Upper lobe of right lung (tissue), 1 donor: ENCODE data around the gene SSR4. TPM values are rescaled to one million over a fixed set of nuclear protein-coding genes. Genes with fewer than 3 reads are reported as not detected.

Experiments
- ATAC-seq: fragments of 200-7000 bp; cut with Tn5 transposase; one replicate; pipeline ENCODE4 v1.9.1; 2020; ENCODE audit warnings: mild to moderate bottlenecking, moderate library complexity
- DNase-seq: peaks from one replicate; pipeline ENCODE4 v3.0.0-alpha.2; 2020
- H3K27ac ChIP-seq: fragments of 200-600 bp; one replicate; pipeline ENCODE4 v1.8.0; 2022
- H3K27me3 ChIP-seq: fragments of 200-600 bp; one replicate; pipeline ENCODE4 v1.8.0; 2022; ENCODE audit warnings: mild to moderate bottlenecking
- H3K36me3 ChIP-seq: fragments of 200-600 bp; one replicate; pipeline ENCODE4 v1.8.0; 2022
- H3K4me1 ChIP-seq: fragments of 200-600 bp; one replicate; pipeline ENCODE4 v1.8.0; 2022
- H3K4me3 ChIP-seq: fragments of 200-600 bp; one replicate; pipeline ENCODE4 v1.8.0; 2022; ENCODE audit warnings: mild to moderate bottlenecking
- H3K9me3 ChIP-seq: fragments of 200-600 bp; one replicate; pipeline ENCODE4 v1.8.0; 2022
- intact Hi-C: fragments of 100-400 bp; cut with DNase I; formaldehyde crosslinking; loops from one replicate; pipeline ENCODE4 v1.11.0; 2022
- total RNA-seq: library from RNA; stranded (reverse); fragmentation: NEBNext Ultra II Directional; extraction: Animal tissue kit (Norgen Biotek cat#: 25700); gene quantifications from one replicate; pipeline ENCODE4 v1.2.1, GENCODE V29; 2021
- TF ChIP-seq, protein P1 (sequence below): fragments of 200-600 bp; IDR thresholded peaks from one replicate; pipeline ENCODE4 v1.8.0; 2022; ENCODE audit warnings: antibody characterized with exemption
- donor health status: DM: no; HTN: yes; CAD: no; lungs with severe emphysema.

SSR4 gene
- total RNA-seq, 1 donor from 2014 or later: 204 TPM

DNA sequence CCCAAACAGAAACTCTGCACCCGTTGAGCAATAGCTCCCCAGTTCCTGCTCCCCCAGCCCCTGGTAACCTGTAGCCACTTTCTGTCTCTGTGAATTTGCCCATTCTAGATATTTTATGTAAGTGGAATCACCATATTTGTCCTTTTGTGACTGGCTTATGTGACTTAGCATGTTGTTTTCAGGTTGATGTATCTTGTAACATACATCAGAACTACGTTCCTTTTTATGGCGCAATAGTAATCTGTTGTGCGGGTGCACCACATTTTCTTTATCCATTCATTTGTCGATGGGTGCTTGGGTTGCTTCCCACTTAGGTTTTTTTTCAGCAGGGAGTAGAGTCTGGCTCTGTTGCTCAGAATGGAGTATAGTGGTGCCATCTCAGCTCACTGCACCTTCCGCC lies 42.5 kb downstream of the SSR4 start:
- TF ChIP-seq, protein P1, sequence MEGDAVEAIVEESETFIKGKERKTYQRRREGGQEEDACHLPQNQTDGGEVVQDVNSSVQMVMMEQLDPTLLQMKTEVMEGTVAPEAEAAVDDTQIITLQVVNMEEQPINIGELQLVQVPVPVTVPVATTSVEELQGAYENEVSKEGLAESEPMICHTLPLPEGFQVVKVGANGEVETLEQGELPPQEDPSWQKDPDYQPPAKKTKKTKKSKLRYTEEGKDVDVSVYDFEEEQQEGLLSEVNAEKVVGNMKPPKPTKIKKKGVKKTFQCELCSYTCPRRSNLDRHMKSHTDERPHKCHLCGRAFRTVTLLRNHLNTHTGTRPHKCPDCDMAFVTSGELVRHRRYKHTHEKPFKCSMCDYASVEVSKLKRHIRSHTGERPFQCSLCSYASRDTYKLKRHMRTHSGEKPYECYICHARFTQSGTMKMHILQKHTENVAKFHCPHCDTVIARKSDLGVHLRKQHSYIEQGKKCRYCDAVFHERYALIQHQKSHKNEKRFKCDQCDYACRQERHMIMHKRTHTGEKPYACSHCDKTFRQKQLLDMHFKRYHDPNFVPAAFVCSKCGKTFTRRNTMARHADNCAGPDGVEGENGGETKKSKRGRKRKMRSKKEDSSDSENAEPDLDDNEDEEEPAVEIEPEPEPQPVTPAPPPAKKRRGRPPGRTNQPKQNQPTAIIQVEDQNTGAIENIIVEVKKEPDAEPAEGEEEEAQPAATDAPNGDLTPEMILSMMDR: no peak
- intact Hi-C loops: no loop called here
- DNase-seq (no peak), ATAC-seq (no peak)
- H3K27me3 ChIP-seq: no peaks in the 10 kb centered on the region
- H3K4me3 ChIP-seq: no peak overlapping the region
- no peak overlapping the region for H3K27ac ChIP-seq
- H3K9me3 ChIP-seq: no peaks in the 10 kb centered on the region
- H3K36me3 ChIP-seq: no peaks in the 10 kb centered on the region
- no peaks in the 10 kb centered on the region for H3K4me1 ChIP-seq

DNA sequence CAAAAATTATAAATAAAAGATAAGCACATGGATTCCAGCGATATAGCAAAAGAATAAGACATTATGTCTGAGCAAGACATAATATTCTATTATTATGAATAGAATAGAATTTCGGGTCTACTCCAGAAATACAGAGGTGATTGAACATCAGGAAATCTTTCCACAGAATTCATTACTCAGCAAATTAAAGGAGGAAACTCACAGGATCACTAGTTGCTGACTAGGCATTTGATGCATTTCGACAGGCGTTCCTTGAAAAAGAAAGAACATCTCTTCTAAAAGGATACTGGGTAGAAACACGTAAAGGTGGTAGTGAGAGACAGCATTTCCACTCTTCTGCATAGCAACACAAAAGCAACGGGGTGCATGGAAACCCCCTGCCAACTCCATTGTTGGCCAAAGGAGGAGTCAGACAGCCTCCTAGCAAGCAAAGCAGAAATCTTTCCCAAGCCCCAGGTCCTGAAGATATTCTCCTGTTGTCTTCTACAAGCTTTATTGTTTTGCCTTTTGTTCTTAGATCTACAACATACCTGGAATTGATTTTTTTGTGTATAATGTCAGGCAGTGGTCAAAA lies 50.1 kb downstream of the SSR4 start:
- DNase-seq (no peak), ATAC-seq (no peak)
- no peaks in the 10 kb centered on the region for H3K27me3 ChIP-seq
- no peaks in the 10 kb centered on the region for H3K9me3 ChIP-seq
- H3K4me1 ChIP-seq: no peaks in the 10 kb centered on the region
- intact Hi-C loops: no loop called here
- no peak overlapping the region for H3K4me3 ChIP-seq
- no peak overlapping the region for H3K27ac ChIP-seq
- H3K36me3 ChIP-seq: no peaks in the 10 kb centered on the region
- TF ChIP-seq, protein P1: no peak

DNA sequence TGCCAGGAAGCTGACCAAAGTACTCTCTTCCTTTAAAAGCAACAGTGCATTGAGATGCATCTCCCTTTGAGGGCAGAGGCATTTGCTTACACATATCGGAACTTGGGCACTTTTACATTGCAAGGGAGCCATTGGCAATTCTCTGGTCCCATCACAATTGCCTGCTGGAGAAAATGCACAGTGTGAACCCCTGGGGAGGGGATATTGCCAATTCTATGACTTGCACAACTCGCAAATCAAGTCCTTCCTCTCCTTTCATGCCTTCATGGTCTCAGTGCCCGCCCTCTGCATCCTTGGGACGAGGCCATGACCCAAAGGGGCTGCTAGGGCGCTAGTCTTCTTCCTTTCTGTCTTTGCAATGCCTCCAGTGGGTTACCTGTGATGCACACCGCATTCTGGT lies 50.7 kb downstream of the SSR4 start:
- ATAC-seq: no peak
- Histone ChIP-seq H3K36me3 (no peaks in the 10 kb centered on the region), H3K9me3 (no peaks in the 10 kb centered on the region), H3K27me3 (no peaks in the 10 kb centered on the region), H3K4me1 (no peaks in the 10 kb centered on the region), H3K4me3 (no peak overlapping the region), H3K27ac (no peak overlapping the region)
- intact Hi-C loops: no loop called here
- TF ChIP-seq, protein P1: no peak
- DNase-seq: no peak

DNA sequence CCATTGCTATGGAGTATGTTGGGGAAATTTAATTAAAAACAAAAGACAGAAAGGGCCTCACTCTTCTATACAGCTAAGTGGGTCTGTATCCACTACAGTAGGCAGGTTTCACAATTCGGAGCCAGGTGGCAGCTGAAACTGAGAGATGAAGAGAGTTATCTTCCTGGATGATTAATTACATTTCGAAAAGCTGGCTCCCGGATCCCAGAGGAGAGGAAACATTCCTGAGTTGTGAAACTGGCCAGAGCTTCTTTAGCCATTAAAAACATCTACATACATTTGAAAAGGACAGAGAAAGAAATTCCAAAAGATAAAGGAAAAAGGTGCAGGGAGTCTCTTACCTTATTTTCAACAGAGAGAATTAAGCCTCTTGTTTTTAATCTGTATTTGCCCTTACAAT lies 51.4 kb downstream of the SSR4 start:
- ATAC-seq (no peak), DNase-seq (no peak)
- intact Hi-C loops: no loop called here
- Histone ChIP-seq H3K4me3 (no peak overlapping the region), H3K36me3 (no peaks in the 10 kb centered on the region), H3K27me3 (no peaks in the 10 kb centered on the region), H3K4me1 (no peaks in the 10 kb centered on the region), H3K27ac (no peak overlapping the region), H3K9me3 (no peaks in the 10 kb centered on the region)
- TF ChIP-seq, protein P1: no peak

Other genes with a start within 250 kb of the SSR4 start
- gene CCNQ, start 195.5 kb upstream of the SSR4 start, total RNA-seq: 18.9 TPM
- gene DUSP9, start 147.5 kb upstream of the SSR4 start, total RNA-seq: not detected
- gene PNCK, start 120.9 kb upstream of the SSR4 start, total RNA-seq: 0.72 TPM
- 8.0 TPM for gene SLC6A8, start 106.7 kb upstream of the SSR4 start, total RNA-seq
- 233 TPM for gene BCAP31, start 70.3 kb upstream of the SSR4 start, total RNA-seq
- 15.1 TPM for gene ABCD1, start 69.8 kb upstream of the SSR4 start, total RNA-seq
- gene PLXNB3, start 30.4 kb upstream of the SSR4 start, total RNA-seq: 3.3 TPM
- gene SRPK3, start 13.6 kb upstream of the SSR4 start, total RNA-seq: not detected
- gene IDH3G, start 293 bp upstream of the SSR4 start, total RNA-seq: 42.7 TPM
- 8.3 TPM for gene PDZD4, start 35.9 kb downstream of the SSR4 start, total RNA-seq
- gene L1CAM, start 91.5 kb downstream of the SSR4 start, total RNA-seq: 1.2 TPM
- 3.0 TPM for gene AVPR2, start 110.0 kb downstream of the SSR4 start, total RNA-seq
- 69.8 TPM for gene ARHGAP4, start 131.6 kb downstream of the SSR4 start, total RNA-seq
- gene NAA10, start 140.4 kb downstream of the SSR4 start, total RNA-seq: 84.6 TPM
- gene RENBP, start 150.0 kb downstream of the SSR4 start, total RNA-seq: 46.4 TPM
- gene HCFC1, start 177.2 kb downstream of the SSR4 start, total RNA-seq: 47.5 TPM
- 9.0 TPM for gene TMEM187, start 178.1 kb downstream of the SSR4 start, total RNA-seq
- gene IRAK1, start 225.2 kb downstream of the SSR4 start, total RNA-seq: 89.4 TPM